DMS 273 (cell line): ENCODE measurements around the gene FERMT3.

Source experiments
- DNase-seq: peaks from one replicate; lab custom pipeline; 2025; ENCODE audit not compliant: unreplicated experiment; lab: John Stamatoyannopoulos, UW

FERMT3 gene

DNA sequence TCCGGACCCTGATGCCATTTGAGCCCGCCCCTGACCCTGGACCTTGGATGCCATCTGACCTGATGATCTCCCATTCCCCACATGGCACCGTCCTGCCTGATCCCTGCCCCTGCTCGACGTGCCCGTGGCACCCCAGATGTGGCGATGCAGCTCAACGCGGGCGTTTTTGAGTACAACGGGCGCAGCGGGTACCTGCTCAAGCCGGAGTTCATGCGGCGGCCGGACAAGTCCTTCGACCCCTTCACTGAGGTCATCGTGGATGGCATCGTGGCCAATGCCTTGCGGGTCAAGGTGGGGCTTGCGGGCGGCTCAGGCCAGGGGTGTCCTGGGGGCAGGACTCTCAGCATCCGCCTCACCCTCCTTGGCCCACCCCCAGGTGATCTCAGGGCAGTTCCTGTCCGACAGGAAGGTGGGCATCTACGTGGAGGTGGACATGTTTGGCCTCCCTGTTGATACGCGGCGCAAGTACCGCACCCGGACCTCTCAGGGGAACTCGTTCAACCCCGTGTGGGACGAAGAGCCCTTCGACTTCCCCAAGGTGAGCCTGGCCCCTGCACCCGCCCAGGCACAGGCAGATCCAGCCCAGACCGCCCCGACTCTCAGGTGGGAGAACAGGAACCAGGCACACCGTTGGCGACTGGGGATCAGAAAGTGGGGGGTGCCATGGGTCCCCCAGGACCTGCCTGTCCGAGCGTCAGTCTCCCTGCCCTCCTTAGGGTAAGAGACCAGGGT, 55.9 kb downstream of the FERMT3 start:
- DNase-seq, result no peak

DNA sequence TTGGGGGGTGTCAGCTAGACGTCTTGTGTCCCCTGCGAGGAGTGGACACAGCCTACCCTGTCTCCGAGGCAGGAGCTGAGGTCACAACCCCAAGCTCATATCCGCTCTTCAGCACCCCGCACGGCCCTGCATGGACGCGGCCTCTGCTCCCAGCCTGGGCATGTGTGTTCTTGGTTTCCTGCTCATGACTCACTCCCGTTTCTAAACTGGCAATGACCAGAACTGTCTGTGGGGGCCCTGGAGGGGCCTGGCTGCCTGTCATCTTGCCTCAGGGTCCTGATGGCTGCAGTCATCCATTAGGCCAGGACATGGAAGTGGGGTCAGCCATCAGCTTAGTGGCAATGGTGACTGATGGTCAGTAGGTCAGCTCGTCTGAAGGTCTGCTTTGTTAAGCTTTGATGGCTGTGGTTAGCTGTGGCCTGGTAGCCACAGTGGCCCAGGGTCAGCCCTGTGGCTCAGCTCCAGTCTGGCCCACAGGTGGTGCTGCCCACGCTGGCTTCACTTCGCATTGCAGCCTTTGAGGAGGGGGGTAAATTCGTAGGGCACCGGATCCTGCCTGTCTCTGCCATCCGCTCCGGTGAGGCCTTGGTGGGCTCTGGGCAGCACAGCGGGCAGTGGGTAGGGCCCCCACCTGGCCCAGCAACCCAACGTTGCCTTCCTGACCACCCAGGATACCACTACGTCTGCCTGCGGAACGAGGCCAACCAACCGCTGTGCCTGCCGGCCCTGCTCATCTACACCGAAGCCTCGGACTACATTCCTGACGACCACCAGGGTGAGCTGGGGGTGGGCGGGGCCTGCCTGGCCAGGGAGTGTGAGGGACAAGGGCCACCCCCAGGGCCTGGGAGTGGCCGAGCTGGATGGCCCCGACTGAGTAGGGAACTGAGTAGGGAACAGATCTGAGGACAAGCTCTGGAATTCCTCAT, 56.8 kb downstream of the FERMT3 start:
- no peak for DNase-seq

DNA sequence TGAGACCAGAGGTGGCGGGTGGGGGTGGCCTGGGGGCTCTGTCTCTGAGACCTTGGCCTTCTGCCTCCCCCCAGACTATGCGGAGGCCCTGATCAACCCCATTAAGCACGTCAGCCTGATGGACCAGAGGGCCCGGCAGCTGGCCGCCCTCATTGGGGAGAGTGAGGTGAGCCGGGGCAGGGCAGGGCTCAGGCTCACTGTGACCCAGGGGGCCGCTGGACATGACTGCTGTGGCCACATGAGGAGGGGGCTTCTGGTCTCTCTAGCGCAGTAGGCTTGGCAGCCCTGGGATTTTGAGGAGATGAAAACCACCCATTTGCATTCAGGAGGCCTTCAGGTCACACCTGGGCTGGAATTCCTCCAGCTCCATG, 57.4 kb downstream of the FERMT3 start:
- DNase-seq, result no peak

DNA sequence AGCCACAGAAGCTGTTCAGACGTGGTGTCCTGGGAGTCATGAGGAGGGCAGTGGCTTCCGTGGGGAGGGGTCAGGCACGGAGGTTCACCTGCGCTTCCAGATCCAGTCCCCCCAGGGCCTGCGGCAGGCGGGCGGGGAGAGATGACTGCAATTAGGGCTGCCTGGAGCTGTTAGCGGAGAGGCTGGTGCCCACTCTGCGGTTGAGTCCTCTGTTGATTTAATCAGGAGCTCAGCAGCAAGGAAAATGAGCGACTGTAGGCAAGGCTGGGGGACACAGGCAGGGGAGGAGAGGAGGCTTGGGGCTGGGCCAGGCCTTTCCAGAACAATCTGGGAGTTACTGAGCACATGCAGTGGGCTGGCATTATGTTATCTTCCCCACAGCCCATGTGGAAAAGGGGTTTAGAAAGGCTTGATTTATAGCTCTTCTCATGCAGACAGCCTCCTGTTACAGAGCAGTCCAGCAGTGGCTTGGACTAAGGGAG, 57.9 kb downstream of the FERMT3 start:
- no peak for DNase-seq

DNA sequence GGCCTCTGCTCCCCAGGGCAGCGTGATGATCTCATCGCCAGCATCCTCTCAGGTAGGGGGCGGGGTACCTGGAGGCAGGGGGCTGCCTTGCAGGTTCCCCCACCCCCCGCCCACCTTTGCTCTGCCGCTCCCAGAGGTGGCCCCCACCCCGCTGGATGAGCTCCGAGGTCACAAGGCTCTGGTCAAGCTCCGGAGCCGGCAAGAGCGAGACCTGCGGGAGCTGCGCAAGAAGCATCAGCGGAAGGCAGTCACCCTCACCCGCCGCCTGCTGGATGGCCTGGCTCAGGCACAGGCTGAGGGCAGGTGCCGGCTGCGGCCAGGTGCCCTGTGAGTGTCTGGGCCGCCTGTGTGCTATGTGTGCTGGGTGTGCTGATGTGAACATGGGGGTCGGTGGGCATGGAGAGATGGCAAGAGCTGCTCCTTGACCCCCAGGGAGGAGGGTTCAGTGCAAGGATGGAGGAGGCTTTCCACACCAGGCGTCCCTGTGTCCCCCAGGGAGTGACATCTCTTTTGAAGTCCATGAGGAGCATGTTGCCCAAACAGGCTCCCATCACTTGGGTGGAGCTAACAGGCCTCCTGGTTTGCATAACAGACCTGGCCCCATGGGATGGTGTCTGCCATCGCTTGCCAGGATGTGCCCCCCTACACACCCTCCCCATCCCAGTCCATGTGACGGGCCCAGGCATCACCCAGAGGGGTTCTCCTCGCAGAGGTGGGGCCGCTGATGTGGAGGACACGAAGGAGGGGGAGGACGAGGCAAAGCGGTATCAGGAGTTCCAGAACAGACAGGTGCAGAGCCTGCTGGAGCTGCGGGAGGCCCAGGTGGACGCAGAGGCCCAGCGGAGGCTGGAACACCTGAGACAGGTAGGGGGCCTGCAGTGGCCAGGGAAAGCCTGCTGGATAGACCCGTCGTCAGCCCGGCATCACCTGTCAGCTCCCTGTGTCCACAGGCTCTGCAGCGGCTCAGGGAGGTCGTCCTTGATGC, 58.9 kb downstream of the FERMT3 start:
- no peak for DNase-seq

DNA sequence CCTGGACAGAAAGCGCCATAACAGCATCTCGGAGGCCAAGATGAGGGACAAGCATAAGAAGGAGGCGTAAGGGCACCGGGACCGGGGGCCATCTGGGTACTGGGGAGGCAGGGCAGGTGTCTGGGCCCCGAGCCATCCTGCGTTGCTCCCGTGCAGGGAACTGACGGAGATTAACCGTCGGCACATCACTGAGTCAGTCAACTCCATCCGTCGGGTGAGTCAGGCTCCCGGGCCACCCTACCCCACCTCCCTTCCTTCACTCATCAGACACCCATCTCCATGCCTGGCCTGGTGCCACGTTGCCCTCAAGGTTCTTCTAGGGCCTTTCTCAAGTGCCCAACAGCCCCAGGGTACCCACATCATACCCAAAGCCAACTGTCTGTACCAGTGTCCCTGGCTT, 59.8 kb downstream of the FERMT3 start:
- no peak for DNase-seq

DNA sequence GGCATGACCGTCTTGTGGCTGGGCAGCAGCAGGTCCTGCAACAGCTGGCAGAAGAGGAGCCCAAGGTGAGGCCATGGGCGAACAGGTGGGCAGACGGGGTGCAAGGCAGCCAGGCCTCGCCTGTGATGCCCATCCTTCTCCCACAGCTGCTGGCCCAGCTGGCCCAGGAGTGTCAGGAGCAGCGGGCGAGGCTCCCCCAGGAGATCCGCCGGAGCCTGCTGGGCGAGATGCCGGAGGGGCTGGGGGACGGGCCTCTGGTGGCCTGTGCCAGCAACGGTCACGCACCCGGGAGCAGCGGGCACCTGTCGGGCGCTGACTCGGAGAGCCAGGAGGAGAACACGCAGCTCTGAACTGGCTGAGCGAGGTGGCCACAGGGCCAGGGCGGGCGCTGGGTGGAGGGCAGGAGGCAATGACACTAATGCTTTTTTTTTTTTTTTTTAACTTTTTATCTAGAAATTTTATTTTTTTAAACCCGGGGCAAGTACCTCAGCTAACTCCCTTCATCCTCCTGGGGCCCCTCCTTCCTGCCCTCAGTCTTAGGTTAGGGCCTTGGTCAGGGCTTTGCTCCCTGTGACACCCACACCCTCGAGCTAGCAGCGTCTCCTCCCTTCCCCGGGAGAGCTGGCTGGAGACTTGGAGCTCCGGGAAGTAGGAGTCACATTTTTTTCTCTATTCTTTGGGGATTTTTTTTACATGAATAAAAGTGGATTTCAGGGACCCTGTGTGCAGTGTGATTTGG, 60.9 kb downstream of the FERMT3 start:
- DNase-seq, result peak; percentile 67

DNA sequence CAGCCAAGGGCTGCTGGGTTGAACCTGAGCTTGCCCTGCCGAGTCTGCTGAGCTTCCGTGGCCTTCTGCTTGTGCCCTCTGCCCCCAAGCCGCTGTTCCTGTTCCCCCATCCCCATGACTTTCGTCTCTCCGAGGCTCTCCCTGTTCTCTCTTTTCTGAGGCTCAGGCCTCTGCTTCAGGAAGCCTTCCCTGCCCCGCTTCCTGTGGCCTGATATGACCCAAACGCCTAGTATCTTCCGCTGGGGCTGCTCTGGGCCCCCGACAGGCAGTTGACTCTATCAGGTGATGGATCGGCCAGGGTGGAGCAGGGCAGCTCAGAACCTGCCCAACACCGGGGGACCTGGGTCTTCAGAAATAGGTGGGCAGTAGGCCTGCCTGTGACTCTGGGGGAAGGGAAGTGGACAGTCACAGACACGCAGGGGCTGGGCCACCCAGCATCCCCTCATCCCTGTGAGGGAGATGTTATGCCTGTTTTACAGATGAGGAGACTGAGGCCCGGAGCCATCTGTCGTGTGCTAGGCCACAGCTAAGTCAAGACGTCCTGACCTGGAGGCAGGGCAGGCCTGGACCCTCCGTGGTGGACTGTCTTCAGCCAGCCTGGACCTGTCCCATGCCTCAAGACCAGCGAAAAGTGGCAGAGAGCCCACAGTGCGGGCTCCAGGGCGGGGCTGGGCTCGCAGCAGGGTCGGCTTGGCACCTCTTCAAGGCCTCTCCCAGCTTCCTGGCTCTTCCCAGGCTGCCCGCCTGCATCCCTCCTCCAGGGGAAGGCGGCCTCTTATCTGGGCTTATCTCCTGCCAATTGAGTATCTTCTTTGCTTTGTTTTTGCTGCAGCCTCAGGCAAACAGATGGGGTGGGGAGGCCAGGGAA, 61.7 kb downstream of the FERMT3 start:
- peak; percentile 87 for DNase-seq

DNA sequence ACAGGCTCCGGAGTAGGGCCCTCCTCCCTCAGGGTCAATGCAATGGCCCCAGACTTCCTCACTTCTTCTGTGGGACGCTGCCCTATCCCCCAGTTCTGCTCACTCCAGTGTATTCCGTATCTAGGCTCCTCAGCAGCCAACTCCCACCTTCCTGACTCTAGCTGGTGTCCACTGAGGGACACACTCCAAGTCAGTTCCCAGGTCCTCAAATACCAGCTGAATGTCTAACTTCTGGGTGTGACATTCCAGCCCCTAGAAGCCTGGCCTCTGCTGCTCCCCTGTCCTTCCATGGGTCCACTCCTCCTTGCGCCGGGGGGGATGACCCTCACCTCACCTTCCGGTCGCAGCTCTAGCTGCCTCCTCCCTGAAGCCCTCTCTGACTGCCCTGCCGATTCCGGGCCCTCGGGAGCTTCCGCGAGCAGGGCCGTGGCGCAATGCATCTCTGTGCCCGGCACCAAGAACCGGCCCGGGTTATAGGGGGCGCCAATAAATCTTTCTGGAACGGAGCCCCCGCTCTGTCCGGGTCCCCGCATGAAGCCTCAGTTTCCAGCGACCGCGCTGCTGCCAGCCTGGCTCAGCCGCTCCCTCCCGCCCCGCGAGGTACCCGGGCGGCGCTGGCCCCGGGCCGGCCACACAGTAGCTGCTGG, 62.5 kb downstream of the FERMT3 start:
- peak; percentile 49 for DNase-seq

DNA sequence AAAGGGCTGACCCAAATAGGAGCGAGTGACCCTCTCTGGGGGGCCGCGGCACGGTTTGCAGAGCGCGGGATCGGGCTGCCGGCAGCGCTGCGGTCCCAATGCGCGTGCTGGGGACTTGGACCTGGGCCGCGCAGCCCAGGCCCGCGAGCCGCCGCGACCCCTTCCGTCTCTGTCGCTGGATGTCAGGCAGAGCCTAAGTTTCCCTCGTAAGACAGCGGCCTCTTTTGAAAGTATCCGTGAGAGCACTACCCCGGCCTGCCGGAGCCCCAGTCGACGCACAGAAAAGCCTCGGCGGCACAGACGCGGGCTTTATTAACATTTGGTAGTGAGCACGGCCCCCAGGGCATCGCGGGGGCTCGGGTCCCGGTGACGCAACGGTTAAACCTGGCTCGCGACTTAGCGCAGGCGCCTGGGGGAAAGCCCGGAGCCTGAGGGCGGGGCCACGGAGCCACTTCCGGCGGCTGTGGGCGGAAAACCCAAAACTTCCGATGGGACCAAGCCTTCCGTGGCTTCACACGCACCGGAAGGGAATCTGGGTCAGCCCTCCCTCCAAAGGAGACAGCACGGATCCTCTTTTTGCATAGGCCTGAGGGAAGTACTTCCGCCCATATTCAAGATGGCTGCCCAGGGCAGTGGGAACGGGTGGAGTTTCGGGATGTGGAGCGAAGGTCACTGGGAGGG, 63.2 kb downstream of the FERMT3 start:
- peak; percentile 99 for DNase-seq
